ENCODE results near the gene CACNG3. TPM values are rescaled to one million over a fixed set of nuclear protein-coding genes. Genes with fewer than 3 reads are reported as not detected.
"Not testable (repeated sequence)": the region's sequence is repeated elsewhere in the genome, so short reads cannot be mapped to it uniquely, and the experiment has no call there.

The CACNG3 gene
- total and polyA plus RNA-seq, 11 donors, result not detected

GRCh38 chr16:24332178-24332577 lies 76.0 kb downstream of the CACNG3 start:
- WGBS, 4 donors, result 75 to 78% (median 76%) methylated on average over 3 of the region's 3 CpGs
- Histone ChIP-seq H3K36me3 (no peaks in the 10 kb centered on the region), H3K9me3 (peaks cover 0 to 14% (median 0%) of the 10 kb centered on the region in 12 donors), H3K27me3 (no peaks in the 10 kb centered on the region), H3K4me3 (no peak overlapping the region), H3K27ac (no peak overlapping the region), H3K4me1 (no peaks in the 10 kb centered on the region)
- no peak for DNase-seq
- intact Hi-C loops (cut with DNase I), result no loop called here
- no peak for ATAC-seq
- no peak for TF ChIP-seq CTCF (IDR thresholded peaks at IDR 0.05)
- no peak for TF ChIP-seq POLR2A (IDR thresholded peaks at IDR 0.05)

- intact Hi-C loops (cut with DNase I), result no loop called here
- no peaks in the 10 kb centered on the region for H3K36me3 ChIP-seq
- peaks cover 0 to 14% (median 0%) of the 10 kb centered on the region in 12 donors for H3K9me3 ChIP-seq
- H3K27me3 ChIP-seq, result no peaks in the 10 kb centered on the region
- ATAC-seq (no peak), DNase-seq (no peak)
- H3K4me3 ChIP-seq, result no peak overlapping the region
- WGBS, 4 donors, result 58 to 65% (median 62%) methylated on average over 10 of the region's 10 CpGs
- TF ChIP-seq POLR2A (IDR thresholded peaks at IDR 0.05) (no peak), CTCF (IDR thresholded peaks at IDR 0.05) (no peak)
- no peak overlapping the region for H3K27ac ChIP-seq
- no peaks in the 10 kb centered on the region for H3K4me1 ChIP-seq
Observed at GRCh38 chr16:24332582-24333090, 76.5 kb downstream of the CACNG3 start.

GRCh38 chr16:24336491-24336890 lies 80.4 kb downstream of the CACNG3 start:
- no peak for DNase-seq
- Histone ChIP-seq H3K27ac (no peak overlapping the region), H3K4me3 (no peak overlapping the region), H3K36me3 (no peaks in the 10 kb centered on the region), H3K27me3 (no peaks in the 10 kb centered on the region), H3K4me1 (no peaks in the 10 kb centered on the region), H3K9me3 (peaks cover 0 to 14% (median 0%) of the 10 kb centered on the region in 12 donors)
- 79 to 95% (median 84%) methylated on average over 3 of the region's 3 CpGs for WGBS, 4 donors
- TF ChIP-seq CTCF (IDR thresholded peaks at IDR 0.05) (no peak), POLR2A (IDR thresholded peaks at IDR 0.05) (no peak)
- intact Hi-C loops (cut with DNase I), result no loop called here
- ATAC-seq, result no peak

GRCh38 chr16:24337013-24337412 lies 80.9 kb downstream of the CACNG3 start:
- Histone ChIP-seq H3K9me3 (peaks cover 0 to 14% (median 0%) of the 10 kb centered on the region in 12 donors), H3K4me1 (no peaks in the 10 kb centered on the region), H3K27me3 (no peaks in the 10 kb centered on the region), H3K27ac (no peak overlapping the region), H3K36me3 (no peaks in the 10 kb centered on the region), H3K4me3 (no peak overlapping the region)
- DNase-seq, result no peak
- WGBS, 4 donors, result 74 to 88% (median 77%) methylated on average over 3 to 4 of the region's 4 CpGs
- ATAC-seq, result no peak
- TF ChIP-seq POLR2A (IDR thresholded peaks at IDR 0.05) (no peak), CTCF (IDR thresholded peaks at IDR 0.05) (no peak)
- intact Hi-C loops (cut with DNase I), result no loop called here

- WGBS, 4 donors, result 86 to 90% (median 88%) methylated on average over 11 of the region's 11 CpGs
- ATAC-seq; intact Hi-C loops (cut with DNase I): not testable (repeated sequence)
Observed at GRCh38 chr16:24343829-24344228, 87.7 kb downstream of the CACNG3 start.

More at GRCh38 chr16:24343829-24344228, 87.7 kb downstream of the CACNG3 start:
- not testable (repeated sequence) for H3K4me3 ChIP-seq, DNase-seq, H3K9me3 ChIP-seq, H3K36me3 ChIP-seq, H3K4me1 ChIP-seq, H3K27ac ChIP-seq
- peaks cover 0 to 14% (median 0%) of the 10 kb centered on the region in 9 donors for H3K27me3 ChIP-seq

Data from heart left ventricle (tissue), 16 donors.